Fibroblast of the aortic adventitia (primary cell): ENCODE results near the gene ZSCAN5A. TPM values are rescaled to one million over a fixed set of nuclear protein-coding genes. Genes with fewer than 3 reads are reported as not detected.
"Not testable (repeated sequence)": the region's sequence is repeated elsewhere in the genome, so short reads cannot be mapped to it uniquely, and the experiment has no call there.

Source experiments
- DNase-seq: peaks from one replicate; pipeline ENCODE4 v3.0.0-alpha.2; 2010; ENCODE audit warnings: low read depth
- H3K4me3 ChIP-seq: 2 replicates; pipeline ENCODE4 v1.5.1; 2011; ENCODE audit warnings: low read depth, mild to moderate bottlenecking, control low read depth, low read length, moderate library complexity
- CTCF ChIP-seq: IDR thresholded peaks from 2 replicates; pipeline ENCODE4 v1.5.1; 2011; ENCODE audit warnings: mild to moderate bottlenecking, low read length, control low read depth, inconsistent platforms; ENCODE audit not compliant: insufficient read depth
- total RNA-seq: library from RNA; depleted of rRNA; stranded (reverse); fragments of >200 nt; gene quantifications from 2 replicates; pipeline ENCODE4 v1.2.3, GENCODE V29; 2012; ENCODE audit warnings: low replicate concordance

The ZSCAN5A gene
- total RNA-seq, 1 donor = 6.1 TPM

- H3K4me3 ChIP-seq = no peak overlapping the region
- no peak for DNase-seq
- no peak for TF ChIP-seq CTCF
Observed at GRCh38 chr19:56263319-56263718, 51.3 kb downstream of the ZSCAN5A start.

GRCh38 chr19:56261932-56262331 is 52.7 kb downstream of the ZSCAN5A start:
- DNase-seq, H3K4me3 ChIP-seq: not testable (repeated sequence)

GRCh38 chr19:56261145-56261544 is 53.5 kb downstream of the ZSCAN5A start:
- H3K4me3 ChIP-seq = no peak overlapping the region
- no peak for TF ChIP-seq CTCF
- DNase-seq = no peak

- DNase-seq = no peak
- no peak for TF ChIP-seq CTCF
- no peak overlapping the region for H3K4me3 ChIP-seq
Observed at GRCh38 chr19:56258272-56258671, 56.4 kb downstream of the ZSCAN5A start.

GRCh38 chr19:56253737-56254136 is 60.9 kb downstream of the ZSCAN5A start:
- peak; percentile 39 for TF ChIP-seq CTCF
- no peak overlapping the region for H3K4me3 ChIP-seq
- DNase-seq = peak; percentile 71

- TF ChIP-seq CTCF = peak; percentile 87
- no peak overlapping the region for H3K4me3 ChIP-seq
- DNase-seq = peak; percentile 66
Observed at GRCh38 chr19:56252699-56253422, 61.8 kb downstream of the ZSCAN5A start.

- H3K4me3 ChIP-seq, DNase-seq: not testable (repeated sequence)
Observed at GRCh38 chr19:56248736-56249338, 65.8 kb downstream of the ZSCAN5A start.

- not testable (repeated sequence) for DNase-seq, H3K4me3 ChIP-seq
Observed at GRCh38 chr19:56245764-56246163, 68.9 kb downstream of the ZSCAN5A start.
